ENCODE measurements around the gene HDAC1. TPM values are rescaled to one million over a fixed set of nuclear protein-coding genes. Genes with fewer than 3 reads are reported as not detected.
"Not testable (repeated sequence)": the region's sequence is repeated elsewhere in the genome, so short reads cannot be mapped to it uniquely, and the experiment has no call there.

Gene HDAC1
- total RNA-seq, 2 donors from 2014 or later: 50.9 to 52.0 TPM

DNA sequence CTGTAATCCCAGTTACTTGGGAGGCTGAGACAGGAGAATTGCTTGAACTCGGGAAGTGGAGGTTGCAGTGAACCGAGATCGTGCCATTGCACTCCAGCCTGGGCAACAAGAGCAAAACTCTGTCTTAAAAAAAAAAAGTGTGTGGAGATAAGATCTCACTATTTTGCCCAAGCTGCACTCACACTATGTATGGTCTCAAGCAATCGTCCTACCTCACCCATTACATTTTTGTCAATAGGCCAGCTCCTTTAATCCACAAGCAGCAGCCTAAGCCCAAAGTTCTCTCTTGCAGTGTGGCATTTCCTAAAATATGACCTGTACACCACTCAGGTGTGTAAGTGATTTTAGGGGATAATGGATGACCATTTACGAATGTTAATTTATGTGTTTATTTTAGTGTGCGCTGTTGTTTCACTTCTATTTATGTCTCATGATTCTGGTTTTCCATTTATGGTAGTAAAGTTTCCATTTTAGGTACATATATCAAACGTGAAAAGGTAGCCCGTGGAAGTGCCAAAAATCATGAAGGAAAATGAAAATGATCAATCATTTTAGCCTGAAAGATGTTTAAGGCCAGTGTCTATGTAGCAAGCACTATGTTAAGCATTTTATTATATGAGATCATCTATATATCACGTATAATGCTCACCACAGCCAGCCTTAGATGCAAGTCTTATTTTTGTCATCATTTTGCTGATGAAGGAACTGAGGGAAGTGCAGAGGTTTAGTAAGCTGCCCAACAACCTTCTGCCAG lies 35.2 kb upstream of the HDAC1 start:
- Histone ChIP-seq H3K36me3 (no peaks in the 10 kb centered on the region), H3K4me1 (ENCODE audit: control insufficient read depth in 1 of 2, low read depth in 2 of 2) (no peaks in the 10 kb centered on the region), H3K9me3 (no peaks in the 10 kb centered on the region), H3K4me3 (no peak overlapping the region), H3K27ac (no peak overlapping the region), H3K27me3 (replicated peaks; ENCODE audit: insufficient read depth) (no peaks in the 10 kb centered on the region)
- TF ChIP-seq, protein P1, sequence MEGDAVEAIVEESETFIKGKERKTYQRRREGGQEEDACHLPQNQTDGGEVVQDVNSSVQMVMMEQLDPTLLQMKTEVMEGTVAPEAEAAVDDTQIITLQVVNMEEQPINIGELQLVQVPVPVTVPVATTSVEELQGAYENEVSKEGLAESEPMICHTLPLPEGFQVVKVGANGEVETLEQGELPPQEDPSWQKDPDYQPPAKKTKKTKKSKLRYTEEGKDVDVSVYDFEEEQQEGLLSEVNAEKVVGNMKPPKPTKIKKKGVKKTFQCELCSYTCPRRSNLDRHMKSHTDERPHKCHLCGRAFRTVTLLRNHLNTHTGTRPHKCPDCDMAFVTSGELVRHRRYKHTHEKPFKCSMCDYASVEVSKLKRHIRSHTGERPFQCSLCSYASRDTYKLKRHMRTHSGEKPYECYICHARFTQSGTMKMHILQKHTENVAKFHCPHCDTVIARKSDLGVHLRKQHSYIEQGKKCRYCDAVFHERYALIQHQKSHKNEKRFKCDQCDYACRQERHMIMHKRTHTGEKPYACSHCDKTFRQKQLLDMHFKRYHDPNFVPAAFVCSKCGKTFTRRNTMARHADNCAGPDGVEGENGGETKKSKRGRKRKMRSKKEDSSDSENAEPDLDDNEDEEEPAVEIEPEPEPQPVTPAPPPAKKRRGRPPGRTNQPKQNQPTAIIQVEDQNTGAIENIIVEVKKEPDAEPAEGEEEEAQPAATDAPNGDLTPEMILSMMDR (IDR thresholded peaks at IDR 0.05): no peak
- DNase-seq (ENCODE audit: low spot score): no peak
- no peak for ATAC-seq (ENCODE audit: insufficient number of reproducible peaks, low FRiP score, low read depth)

DNA sequence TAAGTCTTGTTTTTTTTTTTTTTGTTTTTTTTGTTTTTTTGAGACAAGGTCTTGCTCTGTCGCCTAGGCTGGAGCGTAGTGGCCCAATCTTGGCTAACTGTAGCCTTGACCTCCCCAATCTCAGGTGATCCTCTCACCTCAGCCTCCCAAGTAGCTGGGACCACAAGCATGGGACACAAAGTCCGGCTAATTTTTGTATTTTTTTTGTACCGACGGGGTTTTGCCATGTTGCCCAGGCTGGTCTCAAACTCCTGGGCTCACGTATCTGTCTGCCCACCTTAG lies 34.7 kb upstream of the HDAC1 start:
- no peak for DNase-seq (ENCODE audit: low spot score)
- TF ChIP-seq, protein P1 (IDR thresholded peaks at IDR 0.05): no peak

DNA sequence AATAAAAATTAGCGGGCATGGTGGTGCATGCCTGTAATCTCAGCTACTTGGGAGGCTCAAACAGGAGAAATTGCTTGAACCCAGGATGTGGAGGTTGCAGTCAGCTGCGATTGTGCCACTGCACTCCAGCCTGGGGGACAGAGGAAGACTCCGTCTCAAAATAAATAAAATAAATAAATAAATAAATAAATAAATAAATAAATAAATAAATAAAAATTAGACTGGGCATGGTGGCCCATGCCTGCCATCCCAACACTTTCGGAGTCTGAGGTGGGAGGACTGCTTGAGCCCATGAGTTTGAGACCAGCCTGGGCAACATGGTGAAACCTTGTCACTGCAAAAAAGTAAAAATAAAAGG lies 28.7 kb upstream of the HDAC1 start:
- not testable (repeated sequence) for H3K27me3 ChIP-seq (replicated peaks; ENCODE audit: insufficient read depth); H3K27ac ChIP-seq; H3K36me3 ChIP-seq; ATAC-seq (ENCODE audit: insufficient number of reproducible peaks, low FRiP score, low read depth); DNase-seq (ENCODE audit: low spot score); H3K4me1 ChIP-seq (ENCODE audit: control insufficient read depth in 1 of 2, low read depth in 2 of 2); H3K4me3 ChIP-seq; H3K9me3 ChIP-seq

More for the DNA sequence above, 34.7 kb upstream of the HDAC1 start:
- H3K27ac ChIP-seq: no peak overlapping the region
- ATAC-seq (ENCODE audit: insufficient number of reproducible peaks, low FRiP score, low read depth): no peak
- H3K4me1 ChIP-seq (ENCODE audit: control insufficient read depth in 1 of 2, low read depth in 2 of 2): no peaks in the 10 kb centered on the region
- no peaks in the 10 kb centered on the region for H3K9me3 ChIP-seq
- H3K27me3 ChIP-seq (replicated peaks; ENCODE audit: insufficient read depth): no peaks in the 10 kb centered on the region
- H3K4me3 ChIP-seq: no peak overlapping the region
- H3K36me3 ChIP-seq: no peaks in the 10 kb centered on the region

DNA sequence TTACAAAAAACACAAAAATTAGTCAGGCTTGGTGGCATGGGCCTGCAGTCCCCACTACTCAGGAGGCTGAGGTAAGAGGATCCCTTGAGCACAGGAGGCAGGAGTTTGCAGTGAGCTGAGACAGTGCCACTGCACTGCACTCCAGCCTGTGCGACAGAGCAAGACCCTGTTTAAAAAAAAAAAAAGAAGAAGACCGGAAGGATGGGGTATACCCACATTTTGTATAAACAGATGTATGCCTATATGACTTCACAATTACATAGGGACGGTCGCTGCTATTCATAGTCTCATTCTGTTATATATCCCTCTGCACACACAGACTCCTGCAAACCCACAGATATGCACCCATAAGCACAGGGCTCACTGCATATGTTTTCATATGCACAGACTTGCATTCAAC lies 28.1 kb upstream of the HDAC1 start:
- ATAC-seq (ENCODE audit: insufficient number of reproducible peaks, low FRiP score, low read depth) (no peak), DNase-seq (ENCODE audit: low spot score) (no peak)
- no peaks in the 10 kb centered on the region for H3K9me3 ChIP-seq
- no peaks in the 10 kb centered on the region for H3K36me3 ChIP-seq
- H3K27me3 ChIP-seq (replicated peaks; ENCODE audit: insufficient read depth): no peaks in the 10 kb centered on the region
- no peak overlapping the region for H3K4me3 ChIP-seq
- no peak overlapping the region for H3K27ac ChIP-seq
- H3K4me1 ChIP-seq (ENCODE audit: control insufficient read depth in 1 of 2, low read depth in 2 of 2): peaks cover 0 to 5% of the 10 kb centered on the region in 2 donors
- TF ChIP-seq, protein P1 (IDR thresholded peaks at IDR 0.05): no peak

DNA sequence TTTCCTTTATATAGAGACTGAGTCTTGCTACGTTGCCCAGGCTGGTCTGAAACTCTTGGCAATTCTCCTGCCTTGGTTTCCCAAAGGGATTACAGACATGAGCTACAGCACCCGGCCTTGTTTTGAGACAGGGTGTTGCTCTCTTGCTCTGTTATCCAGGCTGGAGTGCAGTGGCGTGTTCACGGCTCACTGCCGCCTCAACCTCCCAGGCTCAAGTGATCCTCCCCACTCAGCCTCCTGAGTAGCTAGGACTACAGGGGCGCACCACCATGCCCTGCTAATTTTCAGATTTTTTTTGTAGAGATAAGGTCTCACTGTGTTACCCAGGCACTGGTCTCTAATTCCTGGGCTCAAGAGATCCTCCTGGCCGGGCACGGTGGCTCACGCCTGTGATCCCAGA lies 26.0 kb upstream of the HDAC1 start:
- Histone ChIP-seq H3K27me3 (replicated peaks; ENCODE audit: insufficient read depth) (no peaks in the 10 kb centered on the region), H3K4me3 (no peak overlapping the region), H3K9me3 (no peaks in the 10 kb centered on the region), H3K27ac (no peak overlapping the region), H3K36me3 (no peaks in the 10 kb centered on the region), H3K4me1 (ENCODE audit: control insufficient read depth in 1 of 2, low read depth in 2 of 2) (peaks cover 0 to 5% of the 10 kb centered on the region in 2 donors)
- DNase-seq (ENCODE audit: low spot score) (no peak), ATAC-seq (ENCODE audit: insufficient number of reproducible peaks, low FRiP score, low read depth) (no peak)
- TF ChIP-seq, protein P1 (IDR thresholded peaks at IDR 0.05): no peak
